Measurements from ENCODE around the gene ESRRA. TPM values are rescaled to one million over a fixed set of nuclear protein-coding genes. Genes with fewer than 3 reads are reported as not detected.
A peak's percentile ranks its signal among the peaks of the same experiment; 100 is the strongest.

ESRRA gene
- total and polyA plus RNA-seq, 2 of the 13 experiments (the other 11 are each of a cell fraction or from before 2014, with no cell fraction given), result 18.1 to 36.3 TPM

DNA sequence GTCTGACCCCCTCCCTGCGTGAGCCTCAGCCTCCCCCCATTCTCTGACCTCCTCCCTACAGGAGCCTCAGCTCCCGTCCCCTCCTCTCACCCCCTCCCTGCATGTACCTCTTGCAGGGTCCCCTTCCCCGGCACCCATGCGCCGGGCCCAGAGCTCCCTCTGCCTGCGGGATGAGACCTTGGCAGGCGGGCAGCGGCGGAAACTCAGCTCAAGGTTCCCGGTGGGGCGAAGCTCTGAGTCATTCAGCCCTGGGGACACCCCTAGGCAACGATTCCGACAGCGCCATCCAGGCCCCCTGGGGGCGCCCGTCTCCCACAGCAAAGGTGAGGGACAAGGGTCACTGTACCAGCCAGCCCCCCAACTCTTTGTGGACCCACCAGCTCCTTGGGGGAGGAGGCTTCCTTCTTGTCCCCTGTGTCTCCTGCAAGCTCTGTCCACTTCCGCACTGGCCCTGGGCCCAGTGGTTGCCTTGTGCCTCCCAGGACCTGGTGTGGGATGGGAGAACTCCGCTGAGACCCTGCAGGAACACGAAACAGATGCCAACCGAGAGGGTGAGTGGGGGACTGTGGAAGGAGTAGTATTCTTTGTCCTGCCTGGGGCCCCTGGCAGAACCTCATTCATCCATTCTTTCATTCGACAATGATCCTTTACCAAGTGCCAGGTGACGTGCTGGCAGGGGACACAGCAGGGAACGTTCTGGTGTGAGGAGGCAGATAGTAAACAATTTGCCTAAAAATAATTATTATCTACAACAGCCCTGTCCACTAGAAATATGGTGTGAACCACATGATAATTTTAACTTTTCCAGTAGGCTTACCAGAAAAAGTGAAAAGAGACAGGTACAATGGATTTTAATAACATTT, 50.0 kb downstream of the ESRRA start (continued):
- TF ChIP-seq ZBTB37 (CRISPR knock-in tag; IDR thresholded peaks at IDR 0.05) (no peak), MXI1 (IDR thresholded peaks at IDR 0.05; ENCODE audit: borderline replicate concordance, low read depth, low read length) (peak; percentile 62; the same call in 1 of the 3 replicates), ZNF605 (CRISPR knock-in tag; IDR thresholded peaks at IDR 0.05) (peak; percentile 52; the same call in 1 of the 2 replicates), ZFAT (CRISPR knock-in tag; conservative IDR thresholded peaks at IDR 0.05) (no peak), ZZZ3 (CRISPR knock-in tag; IDR thresholded peaks at IDR 0.05; ENCODE audit: borderline replicate concordance) (no peak), TBL1XR1 (IDR thresholded peaks at IDR 0.05; ENCODE audit: borderline replicate concordance, low read length, partially characterized antibody) (no peak), ERF (CRISPR knock-in tag; IDR thresholded peaks at IDR 0.05) (peak; percentile 67; the same call in 1 of the 2 replicates), ZNF20 (CRISPR knock-in tag; IDR thresholded peaks at IDR 0.05) (no peak), NR2F1 (CRISPR knock-in tag; IDR thresholded peaks at IDR 0.05) (peak; percentile 19 to 44; a peak in 1 of 4 replicates), AGO1 (IDR thresholded peaks at IDR 0.05; ENCODE audit: low read depth, low read length, poor library complexity, severe bottlenecking) (peak; percentile 59), ZNF501 (CRISPR knock-in tag; IDR thresholded peaks at IDR 0.05) (peak; percentile 64), EZH2 (conservative IDR thresholded peaks at IDR 0.05; ENCODE audit: low read depth, low read length) (no peak), ZBTB10 (CRISPR knock-in tag; IDR thresholded peaks at IDR 0.05; ENCODE audit: borderline replicate concordance) (peak; percentile 92; the same call in 1 of the 2 replicates), TARDBP (CRISPR knock-in tag; IDR thresholded peaks at IDR 0.05) (peak; percentile 62), ZBTB8A (CRISPR knock-in tag; IDR thresholded peaks at IDR 0.05; ENCODE audit: borderline replicate concordance, low read depth) (no peak), JARID2 (CRISPR knock-in tag; IDR thresholded peaks at IDR 0.05; ENCODE audit: insufficient replicate concordance) (no peak), ZFP36 (IDR thresholded peaks at IDR 0.05; ENCODE audit: borderline replicate concordance, low read depth, low read length, partially characterized antibody) (no peak), NR1H2 (CRISPR knock-in tag; IDR thresholded peaks at IDR 0.05; ENCODE audit: borderline replicate concordance, low read depth) (no peak), RFX5 (IDR thresholded peaks at IDR 0.05; ENCODE audit: low read depth, low read length) (no peak), HIVEP1 (CRISPR knock-in tag; IDR thresholded peaks at IDR 0.05) (peak; percentile 93), ZNF33A (CRISPR knock-in tag; IDR thresholded peaks at IDR 0.05; ENCODE audit: borderline replicate concordance) (no peak)
- TF ChIP-seq, protein P1, sequence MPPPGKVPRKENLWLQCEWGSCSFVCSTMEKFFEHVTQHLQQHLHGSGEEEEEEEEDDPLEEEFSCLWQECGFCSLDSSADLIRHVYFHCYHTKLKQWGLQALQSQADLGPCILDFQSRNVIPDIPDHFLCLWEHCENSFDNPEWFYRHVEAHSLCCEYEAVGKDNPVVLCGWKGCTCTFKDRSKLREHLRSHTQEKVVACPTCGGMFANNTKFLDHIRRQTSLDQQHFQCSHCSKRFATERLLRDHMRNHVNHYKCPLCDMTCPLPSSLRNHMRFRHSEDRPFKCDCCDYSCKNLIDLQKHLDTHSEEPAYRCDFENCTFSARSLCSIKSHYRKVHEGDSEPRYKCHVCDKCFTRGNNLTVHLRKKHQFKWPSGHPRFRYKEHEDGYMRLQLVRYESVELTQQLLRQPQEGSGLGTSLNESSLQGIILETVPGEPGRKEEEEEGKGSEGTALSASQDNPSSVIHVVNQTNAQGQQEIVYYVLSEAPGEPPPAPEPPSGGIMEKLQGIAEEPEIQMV (CRISPR knock-in tag; IDR thresholded peaks at IDR 0.05; ENCODE audit: low read depth), result no peak
